Muscle of leg (tissue), 11 donors: ENCODE results near the gene MPP3. TPM values are rescaled to one million over a fixed set of nuclear protein-coding genes. Genes with fewer than 3 reads are reported as not detected.

Source experiments
- DNase-seq: peaks from one replicate; pipeline ENCODE4 v3.0.0; 2013
- H3K27ac ChIP-seq: one replicate; pipeline ENCODE4 v1.5.1; 2013; ENCODE audit warnings: mild to moderate bottlenecking, low read length, control low read depth
- H3K27me3 ChIP-seq: one replicate; pipeline ENCODE4 v1.6.1; 2013; ENCODE audit warnings: low read length; ENCODE audit not compliant: control insufficient read depth, insufficient read depth
- H3K36me3 ChIP-seq: one replicate; pipeline ENCODE4 v1.6.1; 2013; ENCODE audit warnings: low read length; ENCODE audit not compliant: control insufficient read depth, insufficient read depth
- H3K4me1 ChIP-seq: one replicate; pipeline ENCODE4 v1.6.1; 2013; ENCODE audit warnings: low read length; ENCODE audit not compliant: control insufficient read depth, insufficient read depth
- H3K4me3 ChIP-seq: one replicate; pipeline ENCODE4 v1.5.1; 2013; ENCODE audit warnings: low read length, control low read depth
- H3K9me3 ChIP-seq: replicated peaks from 2 replicates; pipeline ENCODE4 v1.6.1; 2013; ENCODE audit warnings: low read depth, low read length; ENCODE audit not compliant: control insufficient read depth
- WGBS: methylation state at CpG from one replicate; pipeline ENCODE4 v1.1.5; 2013; ENCODE audit warnings: missing lambda C conversion rate; ENCODE audit not compliant: insufficient coverage; 5-methylcytosine and 5-hydroxymethylcytosine counted together
- polyA plus RNA-seq, 8 donors: library from polyadenylated mRNA; unstranded; fragments of 120-200 nt; gene quantifications; one replicate each; pipeline versions ENCODE4 v1.2.1 to v1.2.3, GENCODE V29; 2013; ENCODE audit warnings: inconsistent platforms in 1 of 8, low replicate concordance in 1 of 8; ENCODE audit not compliant: insufficient read length in 8 of 8, insufficient read depth in 1 of 8
- total RNA-seq: library from RNA; stranded (reverse); fragments of 120-200 nt; gene quantifications from one replicate; pipeline ENCODE4 v1.2.4, GENCODE V29; 2013

The MPP3 gene
- total and polyA plus RNA-seq, 9 donors = 3.6 to 7.1 (median 6.1) TPM

- peaks cover 15% of the 10 kb centered on the region for H3K27me3 ChIP-seq
- WGBS = 33% methylated on average over 6 of the region's 7 CpGs
- H3K9me3 ChIP-seq = no peaks in the 10 kb centered on the region
- no peak for DNase-seq
- H3K4me3 ChIP-seq = no peak overlapping the region
- H3K27ac ChIP-seq = no peak overlapping the region
- H3K4me1 ChIP-seq = peaks cover 9% of the 10 kb centered on the region
- no peaks in the 10 kb centered on the region for H3K36me3 ChIP-seq
Measured at GRCh38 chr17:43839670-43840108, 6.7 kb upstream of the MPP3 start.

DNA sequence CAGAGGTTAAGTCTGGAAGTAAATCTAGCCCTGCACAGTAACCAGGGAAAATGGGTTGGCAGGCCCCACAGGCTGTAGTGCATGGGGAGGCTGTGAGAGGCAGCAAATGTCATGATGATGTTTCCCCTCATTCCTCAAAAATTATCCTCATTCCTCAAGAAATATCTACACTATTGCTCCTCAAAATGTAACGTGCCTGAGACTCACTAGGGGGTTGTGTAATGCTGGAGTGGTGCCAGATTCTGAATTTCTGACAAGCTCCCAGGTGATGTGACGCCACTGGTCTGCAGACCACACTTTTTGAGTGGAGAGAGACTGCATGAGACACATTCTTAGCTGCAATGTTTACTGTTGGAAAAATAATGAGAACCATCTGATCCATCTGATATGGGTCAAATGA is 1.2 kb upstream of the MPP3 start:
- H3K4me3 ChIP-seq = no peak overlapping the region
- H3K4me1 ChIP-seq = peaks cover 16% of the 10 kb centered on the region
- H3K27me3 ChIP-seq = peaks cover 11% of the 10 kb centered on the region
- no peaks in the 10 kb centered on the region for H3K9me3 ChIP-seq
- H3K27ac ChIP-seq = no peak overlapping the region
- 55% methylated on average over 1 of the region's 2 CpGs for WGBS
- peaks cover 20% of the 10 kb centered on the region for H3K36me3 ChIP-seq
- peak; percentile 31 for DNase-seq

DNA sequence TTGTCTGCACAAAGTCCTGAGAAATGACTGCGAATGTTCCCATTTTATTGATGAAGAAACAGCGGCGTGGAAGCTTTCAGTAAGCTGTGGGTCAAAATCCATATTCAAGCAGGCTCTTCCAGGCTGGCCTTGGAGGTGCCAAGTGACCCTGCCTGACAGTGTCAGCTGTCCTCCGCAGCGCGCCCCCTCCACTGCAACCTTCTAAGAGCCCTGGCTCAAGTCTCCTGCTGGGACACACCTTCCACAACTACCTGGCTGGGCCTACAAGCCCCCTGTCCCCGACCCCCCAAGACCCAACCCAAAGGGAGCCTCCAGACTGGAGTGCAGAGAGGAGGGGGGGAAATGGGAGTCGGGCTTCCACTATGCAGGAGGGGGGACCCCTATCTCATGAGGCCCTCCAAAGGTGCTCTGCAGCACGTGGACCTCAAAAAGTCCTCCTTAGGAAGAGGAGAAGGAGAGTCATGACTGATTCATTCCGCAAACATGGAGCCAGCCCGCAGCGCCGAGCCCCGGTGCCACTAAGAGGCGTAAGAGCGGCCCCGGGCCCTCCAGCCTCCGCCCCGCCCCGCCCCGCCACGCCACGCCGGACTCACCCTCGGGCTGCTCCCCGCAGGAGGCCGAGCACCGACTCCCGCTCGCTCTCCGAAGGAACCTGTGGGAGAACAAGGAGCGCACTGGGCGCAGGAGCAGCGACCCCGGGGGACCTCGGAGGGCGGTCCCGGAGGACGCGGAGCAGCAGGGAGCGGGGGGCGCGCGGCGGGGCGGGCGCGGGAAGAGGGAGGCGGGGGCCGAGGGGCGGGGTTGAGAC is 574 bp downstream of the MPP3 start:
- Histone ChIP-seq H3K4me1 (peaks cover 16% of the 10 kb centered on the region), H3K27ac (no peak overlapping the region)
- 4% methylated on average over 40 of the region's 51 CpGs for WGBS

GRCh38 chr17:43831633-43832032 is 1.3 kb downstream of the MPP3 start:
- WGBS = 48% methylated on average over 3 of the region's 8 CpGs
- H3K27ac ChIP-seq = no peak overlapping the region
- H3K4me3 ChIP-seq = no peak overlapping the region

More for the DNA sequence above, 574 bp downstream of the MPP3 start:
- Histone ChIP-seq H3K4me3 (peak overlapping the region; percentile 49), H3K27me3 (peaks cover 9% of the 10 kb centered on the region), H3K36me3 (peaks cover 30% of the 10 kb centered on the region), H3K9me3 (no peaks in the 10 kb centered on the region)
- DNase-seq = peak; percentile 43

GRCh38 chr17:43830510-43831140 is 2.3 kb downstream of the MPP3 start:
- Histone ChIP-seq H3K4me3 (no peak overlapping the region), H3K4me1 (peaks cover 16% of the 10 kb centered on the region), H3K9me3 (no peaks in the 10 kb centered on the region), H3K27ac (no peak overlapping the region), H3K27me3 (peaks cover 9% of the 10 kb centered on the region), H3K36me3 (peaks cover 38% of the 10 kb centered on the region)
- WGBS = 100% methylated on average over 3 of the region's 7 CpGs
- no peak for DNase-seq

More at GRCh38 chr17:43831633-43832032, 1.3 kb downstream of the MPP3 start:
- DNase-seq = no peak
- H3K9me3 ChIP-seq = no peaks in the 10 kb centered on the region
- peaks cover 9% of the 10 kb centered on the region for H3K27me3 ChIP-seq
- peaks cover 16% of the 10 kb centered on the region for H3K4me1 ChIP-seq
- peaks cover 30% of the 10 kb centered on the region for H3K36me3 ChIP-seq

DNA sequence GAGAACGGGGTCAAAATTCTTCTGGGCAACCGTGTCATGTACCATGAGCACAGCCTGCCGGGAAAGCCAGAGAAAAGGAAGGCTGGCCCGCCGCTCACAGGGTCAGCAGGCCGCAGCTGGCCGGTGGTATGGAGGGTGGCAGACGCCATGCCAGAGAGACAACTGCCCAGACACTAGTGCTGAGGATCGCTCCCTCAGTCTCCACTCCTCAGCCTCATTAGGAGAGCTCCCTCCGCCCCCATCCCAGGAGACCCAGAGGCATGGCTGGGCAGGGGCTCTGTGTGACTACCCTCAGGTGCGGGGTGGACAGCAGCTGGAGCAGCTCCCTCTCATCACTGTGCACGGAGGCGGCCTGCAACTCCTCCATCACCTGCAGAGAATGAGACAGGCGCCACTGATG is 3.2 kb downstream of the MPP3 start:
- WGBS = 90% methylated on average over 13 of the region's 14 CpGs
- Histone ChIP-seq H3K27ac (no peak overlapping the region), H3K4me3 (no peak overlapping the region), H3K9me3 (no peaks in the 10 kb centered on the region), H3K4me1 (peaks cover 16% of the 10 kb centered on the region), H3K27me3 (peaks cover 9% of the 10 kb centered on the region), H3K36me3 (peaks cover 42% of the 10 kb centered on the region)
- no peak for DNase-seq

- no peak for DNase-seq
- Histone ChIP-seq H3K27me3 (peaks cover 3% of the 10 kb centered on the region), H3K9me3 (no peaks in the 10 kb centered on the region), H3K36me3 (peaks cover 52% of the 10 kb centered on the region), H3K27ac (no peak overlapping the region), H3K4me3 (no peak overlapping the region), H3K4me1 (peaks cover 8% of the 10 kb centered on the region)
- 88% methylated on average over 9 of the region's 9 CpGs for WGBS
Measured at GRCh38 chr17:43827596-43827995, 5.3 kb downstream of the MPP3 start.

DNA sequence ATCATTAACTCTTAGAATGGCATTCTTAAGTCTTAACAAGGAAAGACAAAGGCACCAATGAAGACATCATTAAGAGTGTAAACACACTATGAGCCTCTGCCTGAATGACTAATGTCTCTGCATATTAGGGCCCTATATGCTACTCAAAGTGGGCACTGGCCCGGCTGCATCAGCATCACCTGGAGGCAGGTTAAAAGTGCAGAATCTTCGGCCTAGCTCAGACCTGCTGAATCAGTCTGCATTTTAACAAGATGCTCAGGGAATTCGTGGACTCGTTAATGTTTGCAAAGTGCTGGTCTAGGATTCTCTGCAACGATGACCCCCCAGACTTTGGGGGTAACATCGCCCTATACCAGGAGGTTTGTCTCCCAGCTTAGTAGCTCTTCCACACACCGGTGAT is 6.7 kb downstream of the MPP3 start:
- no peak overlapping the region for H3K27ac ChIP-seq
- H3K36me3 ChIP-seq = peaks cover 47% of the 10 kb centered on the region

GRCh38 chr17:43825567-43825966 is 7.4 kb downstream of the MPP3 start:
- H3K4me1 ChIP-seq = no peaks in the 10 kb centered on the region

More for the DNA sequence above, 6.7 kb downstream of the MPP3 start:
- Histone ChIP-seq H3K27me3 (no peaks in the 10 kb centered on the region), H3K9me3 (no peaks in the 10 kb centered on the region), H3K4me1 (no peaks in the 10 kb centered on the region), H3K4me3 (no peak overlapping the region)
- DNase-seq = no peak
- 97% methylated on average over 7 of the region's 7 CpGs for WGBS

DNA sequence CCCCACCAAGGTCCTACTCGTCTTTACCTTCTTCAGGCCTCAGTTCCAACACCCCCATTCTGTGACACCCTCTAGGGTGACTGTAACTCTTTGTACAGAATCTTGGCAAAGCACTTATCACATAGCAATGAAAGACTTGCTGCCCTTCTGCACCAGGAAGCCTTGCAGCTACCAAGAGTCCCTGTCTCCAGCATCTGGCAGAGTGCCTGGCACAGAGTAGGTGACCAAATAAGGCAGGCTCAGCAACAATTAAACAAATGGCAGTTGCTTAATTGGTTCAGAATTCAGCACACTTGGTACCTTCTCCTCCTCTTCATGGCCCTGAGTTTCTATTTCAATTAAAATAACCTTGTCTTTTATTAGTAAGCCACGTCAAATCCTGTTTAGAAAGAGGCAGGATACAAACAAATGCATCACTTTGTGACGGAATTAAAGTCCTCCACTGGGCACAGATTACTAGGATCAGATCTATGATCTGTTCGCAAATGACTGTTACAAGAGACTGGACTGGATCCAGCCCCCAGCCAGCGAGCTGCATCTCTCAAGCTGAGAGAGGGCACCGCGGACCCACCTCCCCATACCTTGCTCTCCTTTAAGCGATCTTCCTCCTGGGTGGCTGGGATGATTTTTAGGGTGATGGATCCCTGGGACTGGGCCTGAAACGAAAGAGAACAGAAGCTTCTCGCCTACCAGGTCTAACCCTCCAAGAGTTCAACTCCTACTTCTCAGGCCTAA is 9.4 kb downstream of the MPP3 start:
- 79% methylated on average over 4 of the region's 10 CpGs for whole genome bisulfite sequencing

More at GRCh38 chr17:43825567-43825966, 7.4 kb downstream of the MPP3 start:
- 91% methylated on average over 12 of the region's 12 CpGs for whole genome bisulfite sequencing
- Histone ChIP-seq H3K9me3 (no peaks in the 10 kb centered on the region), H3K27me3 (no peaks in the 10 kb centered on the region), H3K4me3 (no peak overlapping the region), H3K36me3 (peaks cover 41% of the 10 kb centered on the region), H3K27ac (no peak overlapping the region)
- no peak for DNase-seq

More for the DNA sequence above, 9.4 kb downstream of the MPP3 start:
- Histone ChIP-seq H3K4me1 (no peaks in the 10 kb centered on the region), H3K27ac (no peak overlapping the region), H3K27me3 (no peaks in the 10 kb centered on the region), H3K4me3 (no peak overlapping the region), H3K36me3 (peaks cover 29% of the 10 kb centered on the region), H3K9me3 (no peaks in the 10 kb centered on the region)
- DNase-seq = no peak
